ENCODE measurements around the gene RBM3. TPM values are rescaled to one million over a fixed set of nuclear protein-coding genes. Genes with fewer than 3 reads are reported as not detected.

RBM3 gene
- total RNA-seq, 2 experiments from 2014 or later = 351 to 377 TPM

DNA sequence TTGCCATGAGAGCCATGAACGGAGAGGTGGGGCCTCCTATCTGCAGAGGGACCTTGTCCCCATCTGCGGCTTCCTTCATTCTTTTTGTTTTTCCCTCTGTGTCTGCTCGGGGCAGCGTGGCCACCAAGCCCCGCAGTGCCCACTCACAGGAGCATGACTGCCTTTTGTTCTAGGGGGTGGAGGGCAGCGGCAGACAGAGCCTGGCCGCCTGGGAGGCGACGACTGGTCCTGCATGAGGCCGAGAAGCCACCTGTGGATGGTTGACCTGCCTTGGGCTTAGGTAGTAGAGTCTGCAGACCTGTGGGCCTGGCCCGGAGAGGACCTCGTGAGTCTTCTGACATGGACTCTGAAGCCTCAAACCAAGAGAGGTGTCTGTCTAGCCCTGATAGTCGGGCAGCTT lies 1.4 kb downstream of the RBM3 start:
- H3K27me3 ChIP-seq (ENCODE audit: control insufficient read depth in 1 of 2, insufficient read depth in 2 of 2, low read length in 2 of 2) = no peaks in the 10 kb centered on the region
- H3K4me1 ChIP-seq (ENCODE audit: insufficient read depth, low read length) = peaks cover 26% of the 10 kb centered on the region
- H3K36me3 ChIP-seq (ENCODE audit: insufficient read depth, low read length) = peaks cover 46% of the 10 kb centered on the region
- Mint-ChIP-seq H3K36me3 (ENCODE audit: low read depth) (peaks cover 64% of the 10 kb centered on the region), H3K9me3 (no peaks in the 10 kb centered on the region), H3K4me1 (ENCODE audit: low read depth) (peaks cover 31% of the 10 kb centered on the region), H3K27me3 (no peaks in the 10 kb centered on the region), H3K4me3 (peak overlapping the region; percentile 98), H3K27ac (peak overlapping the region; percentile 98)
- ATAC-seq (ENCODE audit: poor library complexity) (no peak), DNase-seq (no peak)
- intact Hi-C loops (cut with DNase I, micrococcal nuclease) = loop anchor here (1.0 to 10.0 kb wide), 3 partner anchors 21 to 101 kb away; partner anchors contain the start of genes FTSJ1 (in 1 of the 2), SLC38A5 (in 1 of the 2) and TBC1D25 (in 1 of the 2)
- peak overlapping the region in 1 of 2 donors; percentile 100 for H3K27ac ChIP-seq (ENCODE audit: low read depth in 1 of 2, low read length in 2 of 2)
- CTCF ChIA-PET = interaction anchor here (1.0 kb wide), 1 partner anchor 36 kb away, joined by 3 read pairs; the partner anchor contains the start of gene TBC1D25
- H3K9me3 ChIP-seq (ENCODE audit: control insufficient read depth in 1 of 2, insufficient read depth in 1 of 2, low read length in 2 of 2) = no peaks in the 10 kb centered on the region
- H3K4me3 ChIP-seq (ENCODE audit: low read length) = peak overlapping the region; percentile 87
- POLR2A ChIA-PET = interaction anchor here (0.9 to 3.1 kb wide), 5 partner anchors 36 to 426 kb away, joined by 3 to 101 read pairs (median 10); partner anchors contain the start of genes GRIPAP1, HDAC6, PQBP1 and TBC1D25
- TF ChIP-seq, protein P1, sequence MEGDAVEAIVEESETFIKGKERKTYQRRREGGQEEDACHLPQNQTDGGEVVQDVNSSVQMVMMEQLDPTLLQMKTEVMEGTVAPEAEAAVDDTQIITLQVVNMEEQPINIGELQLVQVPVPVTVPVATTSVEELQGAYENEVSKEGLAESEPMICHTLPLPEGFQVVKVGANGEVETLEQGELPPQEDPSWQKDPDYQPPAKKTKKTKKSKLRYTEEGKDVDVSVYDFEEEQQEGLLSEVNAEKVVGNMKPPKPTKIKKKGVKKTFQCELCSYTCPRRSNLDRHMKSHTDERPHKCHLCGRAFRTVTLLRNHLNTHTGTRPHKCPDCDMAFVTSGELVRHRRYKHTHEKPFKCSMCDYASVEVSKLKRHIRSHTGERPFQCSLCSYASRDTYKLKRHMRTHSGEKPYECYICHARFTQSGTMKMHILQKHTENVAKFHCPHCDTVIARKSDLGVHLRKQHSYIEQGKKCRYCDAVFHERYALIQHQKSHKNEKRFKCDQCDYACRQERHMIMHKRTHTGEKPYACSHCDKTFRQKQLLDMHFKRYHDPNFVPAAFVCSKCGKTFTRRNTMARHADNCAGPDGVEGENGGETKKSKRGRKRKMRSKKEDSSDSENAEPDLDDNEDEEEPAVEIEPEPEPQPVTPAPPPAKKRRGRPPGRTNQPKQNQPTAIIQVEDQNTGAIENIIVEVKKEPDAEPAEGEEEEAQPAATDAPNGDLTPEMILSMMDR (IDR thresholded peaks at IDR 0.05) = no peak

DNA sequence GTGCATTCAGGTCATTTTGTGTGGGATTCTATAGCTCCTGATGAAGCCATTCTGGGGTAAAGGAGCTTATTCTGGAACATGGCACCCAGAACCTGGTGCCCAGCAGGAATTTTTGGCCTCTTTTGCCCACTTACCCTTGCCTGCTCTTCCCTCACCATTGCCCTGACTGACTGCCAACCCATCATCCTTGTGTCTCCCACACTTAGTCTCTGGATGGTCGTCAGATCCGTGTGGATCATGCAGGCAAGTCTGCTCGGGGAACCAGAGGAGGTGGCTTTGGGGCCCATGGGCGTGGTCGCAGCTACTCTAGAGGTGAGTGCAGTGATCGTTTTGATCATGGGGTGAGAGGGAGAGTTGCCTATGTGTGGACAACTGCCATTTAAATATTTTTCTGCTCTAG lies 1.8 kb downstream of the RBM3 start:
- Histone ChIP-seq H3K27me3 (ENCODE audit: control insufficient read depth in 1 of 2, insufficient read depth in 2 of 2, low read length in 2 of 2) (no peaks in the 10 kb centered on the region), H3K36me3 (ENCODE audit: insufficient read depth, low read length) (peaks cover 46% of the 10 kb centered on the region), H3K27ac (ENCODE audit: low read depth in 1 of 2, low read length in 2 of 2) (peak overlapping the region in 1 of 2 donors; percentile 100), H3K9me3 (ENCODE audit: control insufficient read depth in 1 of 2, insufficient read depth in 1 of 2, low read length in 2 of 2) (no peaks in the 10 kb centered on the region), H3K4me1 (ENCODE audit: insufficient read depth, low read length) (peaks cover 26% of the 10 kb centered on the region), H3K4me3 (ENCODE audit: low read length) (no peak overlapping the region)
- CTCF ChIA-PET = interaction anchor here (1.0 kb wide), 1 partner anchor 37 kb away, joined by 3 read pairs; the partner anchor contains the start of gene TBC1D25
- Mint-ChIP-seq H3K4me3 (no peak overlapping the region), H3K27ac (peak overlapping the region; percentile 98), H3K27me3 (no peaks in the 10 kb centered on the region), H3K36me3 (ENCODE audit: low read depth) (peaks cover 64% of the 10 kb centered on the region), H3K4me1 (ENCODE audit: low read depth) (peaks cover 31% of the 10 kb centered on the region), H3K9me3 (no peaks in the 10 kb centered on the region)
- TF ChIP-seq, protein P1 (IDR thresholded peaks at IDR 0.05) = no peak
- no peak for DNase-seq
- intact Hi-C loops (cut with DNase I, micrococcal nuclease) = loop anchor here in 1 of 2 experiments (10.0 kb wide), 1 partner anchor 101 kb away; the partner anchor contains the start of genes FTSJ1 and SLC38A5
- no peak for ATAC-seq (ENCODE audit: poor library complexity)
- POLR2A ChIA-PET = interaction anchor here (1.4 to 3.1 kb wide), 2 partner anchors 37 to 426 kb away, joined by 4 to 101 read pairs; partner anchors contain the start of genes GRIPAP1 and TBC1D25

DNA sequence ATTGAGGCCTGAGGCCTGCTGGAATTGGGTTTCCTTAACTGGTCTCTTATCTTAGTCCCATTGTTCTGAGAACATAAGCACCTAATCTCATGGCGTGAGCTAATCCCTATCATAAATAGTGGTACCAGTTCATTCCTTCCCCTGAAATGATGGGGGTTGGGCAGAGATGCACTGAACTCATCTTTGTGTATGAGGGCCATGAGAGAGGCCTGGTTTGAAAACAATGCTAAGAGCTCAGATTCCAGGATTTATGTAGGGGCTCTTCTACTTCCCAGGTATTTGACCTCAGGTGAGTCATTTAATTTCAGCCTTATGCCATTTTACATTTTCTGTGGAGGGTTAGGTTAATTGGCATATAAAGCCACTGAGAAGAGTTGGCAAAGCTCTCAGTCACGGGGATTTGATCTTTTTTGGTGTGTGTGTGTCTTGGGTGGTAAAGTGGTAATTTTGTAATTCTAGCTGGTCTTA lies 4.4 kb downstream of the RBM3 start:
- H3K4me1 ChIP-seq (ENCODE audit: insufficient read depth, low read length) = peaks cover 24% of the 10 kb centered on the region
- peaks cover 46% of the 10 kb centered on the region for H3K36me3 ChIP-seq (ENCODE audit: insufficient read depth, low read length)
- ChIA-PET POLR2A (interaction anchor here (0.6 to 0.7 kb wide), 2 partner anchors 48 to 363 kb away, joined by 3 to 5 read pairs; no protein-coding TSS in a partner anchor), CTCF (no interaction called here)
- ATAC-seq (ENCODE audit: poor library complexity) (no peak), DNase-seq (no peak)
- intact Hi-C loops (cut with DNase I, micrococcal nuclease) = loop anchor here in 1 of 2 experiments (10.0 kb wide), 1 partner anchor 104 kb away; the partner anchor contains the start of genes FTSJ1 and SLC38A5
- H3K4me3 ChIP-seq (ENCODE audit: low read length) = no peak overlapping the region
- H3K27me3 ChIP-seq (ENCODE audit: control insufficient read depth in 1 of 2, insufficient read depth in 2 of 2, low read length in 2 of 2) = no peaks in the 10 kb centered on the region
- H3K9me3 ChIP-seq (ENCODE audit: control insufficient read depth in 1 of 2, insufficient read depth in 1 of 2, low read length in 2 of 2) = no peaks in the 10 kb centered on the region
- TF ChIP-seq, protein P1 (IDR thresholded peaks at IDR 0.05) = no peak
- H3K9me3 Mint-ChIP-seq = no peaks in the 10 kb centered on the region
- no peak overlapping the region for H3K27ac ChIP-seq (ENCODE audit: low read depth in 1 of 2, low read length in 2 of 2)
- peaks cover 63% of the 10 kb centered on the region for H3K36me3 Mint-ChIP-seq (ENCODE audit: low read depth)
- peak overlapping the region; percentile 45 for H3K27ac Mint-ChIP-seq
- no peaks in the 10 kb centered on the region for H3K27me3 Mint-ChIP-seq
- peaks cover 29% of the 10 kb centered on the region for H3K4me1 Mint-ChIP-seq (ENCODE audit: low read depth)
- no peak overlapping the region for H3K4me3 Mint-ChIP-seq

Data from CD4-positive, alpha-beta T cell (primary cell).